Measurements from ENCODE around the gene ABHD17A.

Gene ABHD17A

DNA sequence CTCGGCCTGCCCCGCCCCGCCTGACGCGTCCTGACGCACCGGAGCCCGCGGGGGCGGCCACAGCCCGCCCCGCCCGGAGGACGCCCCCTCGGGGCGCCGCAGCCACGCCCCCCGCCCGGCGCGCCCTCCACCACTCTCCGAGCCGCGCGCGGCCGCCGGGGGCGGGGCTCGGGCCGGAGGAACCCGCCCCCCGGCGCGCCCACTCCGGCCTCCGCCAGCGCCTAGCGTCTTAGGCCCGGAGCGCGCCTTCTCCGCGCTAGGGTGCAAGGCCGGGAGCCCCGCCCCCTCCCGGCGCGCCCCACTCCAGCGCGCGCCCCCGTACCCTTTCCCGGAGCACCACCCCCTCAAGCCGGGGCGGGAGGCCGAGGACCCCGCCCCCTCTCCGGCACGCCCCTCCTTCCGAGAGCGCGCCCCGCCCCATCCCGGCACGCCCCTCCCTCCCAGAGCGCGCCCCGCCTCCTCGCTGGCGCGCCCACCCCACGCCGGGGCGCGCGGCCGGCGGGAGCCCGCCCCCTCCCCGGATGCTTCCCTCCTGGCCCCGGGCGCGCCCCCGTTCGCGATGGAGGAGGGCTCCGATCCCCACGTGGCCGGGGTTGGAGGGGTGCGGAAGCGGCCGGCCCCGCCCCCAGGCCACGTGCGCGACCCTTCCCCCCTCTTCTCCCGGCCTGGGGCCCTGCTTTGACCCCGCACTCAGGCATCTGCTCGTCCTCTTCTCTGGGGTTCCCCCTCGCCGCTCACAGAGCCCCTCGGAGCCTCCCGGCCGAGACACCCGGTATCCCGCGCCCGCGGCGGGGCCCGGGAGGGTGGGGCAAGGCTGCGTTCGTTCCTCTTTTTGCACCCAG is 21.4 kb downstream of the ABHD17A start:
- DNase-seq: peak; percentile 94

DNA sequence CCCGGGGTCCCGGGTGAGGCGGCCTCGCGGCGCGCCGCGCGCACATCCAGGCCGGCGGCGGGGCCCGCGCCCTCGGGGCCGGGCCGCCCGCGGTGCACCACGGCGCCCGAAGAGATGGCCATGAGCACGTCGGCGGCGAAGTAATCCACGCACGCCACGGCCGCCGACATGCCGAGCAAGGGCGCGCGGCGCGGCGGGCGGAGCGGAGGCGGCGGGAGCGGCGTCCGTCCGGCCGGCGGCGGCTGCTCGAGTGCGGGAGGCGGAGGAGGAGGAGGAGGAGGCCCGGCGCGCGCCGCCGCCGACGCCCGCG is 22.0 kb downstream of the ABHD17A start, which contains the start of gene KLF16:
TSS of gene KLF16 (minus strand) at position 252 of the 310 bp plus-strand sequence. CDS start at position 170, 82 bp downstream.
- no peak for DNase-seq

DNA sequence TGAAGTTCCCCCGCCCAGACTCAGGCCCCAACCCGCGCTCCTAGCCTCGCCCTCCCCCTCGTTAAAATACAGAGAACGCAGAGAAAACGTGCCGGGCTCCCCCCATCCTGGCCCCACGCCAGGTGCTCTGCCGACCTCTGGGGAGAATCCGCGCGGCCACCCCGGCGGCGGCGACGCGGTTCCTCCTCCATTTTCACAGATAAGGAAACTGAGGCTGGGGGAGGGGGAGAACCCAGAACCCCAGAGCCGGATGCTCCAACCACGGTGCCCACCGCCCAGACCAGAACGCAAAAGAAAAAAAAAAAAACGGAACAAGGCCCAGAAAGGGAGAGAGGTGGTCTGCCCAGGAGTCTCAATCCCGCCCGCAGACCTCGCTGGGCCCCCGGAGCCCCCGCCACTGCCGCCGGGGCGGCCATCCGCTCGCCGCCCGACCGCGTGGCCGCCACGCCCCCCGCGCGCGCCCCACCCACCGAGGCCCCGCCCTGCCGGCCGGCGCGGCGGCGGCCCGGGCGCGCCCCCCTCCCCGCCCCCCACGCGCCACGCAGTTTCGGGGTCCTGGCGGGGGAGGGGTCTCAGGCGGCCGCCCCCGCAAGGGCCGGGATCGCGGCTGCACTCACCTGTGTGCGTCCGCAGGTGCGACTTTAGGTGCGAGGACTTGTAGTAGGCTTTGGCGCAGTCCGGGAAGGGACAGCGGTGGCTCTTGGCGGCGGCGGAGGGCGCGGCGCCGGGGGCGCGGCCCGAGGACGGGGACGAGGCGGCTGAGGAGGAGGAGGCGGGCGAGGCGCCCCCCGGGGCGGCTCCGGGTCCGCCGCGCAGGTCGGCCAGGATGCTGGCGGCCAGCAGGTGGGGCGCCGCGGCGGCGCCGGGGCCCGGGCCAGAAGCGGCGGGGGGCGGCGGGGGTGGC is 22.6 kb downstream of the ABHD17A start:
- DNase-seq: peak; percentile 65

GRCh38 chr19:1862068-1862423 is 23.2 kb downstream of the ABHD17A start:
- DNase-seq: no peak

DNA sequence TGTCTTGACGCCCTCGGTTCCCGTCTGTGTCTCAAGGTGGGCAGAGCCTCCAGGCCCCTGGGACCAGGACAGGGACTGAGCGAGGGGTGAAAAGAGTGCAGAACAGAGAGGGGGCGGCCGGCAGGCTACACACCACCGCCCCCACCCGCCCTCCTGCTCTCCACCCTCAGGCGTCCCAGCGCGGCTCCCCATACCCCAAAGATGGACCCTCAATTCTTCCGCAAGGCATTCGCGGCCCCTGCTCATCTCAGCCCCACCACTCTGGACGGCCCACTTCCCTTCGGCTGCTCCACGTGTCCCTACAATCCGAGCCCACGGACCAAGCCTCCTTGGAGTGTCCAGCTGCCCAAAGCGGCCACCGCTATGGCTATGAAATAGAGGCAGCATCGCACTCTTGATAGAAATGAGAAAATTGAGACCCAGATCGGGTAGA is 23.7 kb downstream of the ABHD17A start:
- no peak for DNase-seq

DNA sequence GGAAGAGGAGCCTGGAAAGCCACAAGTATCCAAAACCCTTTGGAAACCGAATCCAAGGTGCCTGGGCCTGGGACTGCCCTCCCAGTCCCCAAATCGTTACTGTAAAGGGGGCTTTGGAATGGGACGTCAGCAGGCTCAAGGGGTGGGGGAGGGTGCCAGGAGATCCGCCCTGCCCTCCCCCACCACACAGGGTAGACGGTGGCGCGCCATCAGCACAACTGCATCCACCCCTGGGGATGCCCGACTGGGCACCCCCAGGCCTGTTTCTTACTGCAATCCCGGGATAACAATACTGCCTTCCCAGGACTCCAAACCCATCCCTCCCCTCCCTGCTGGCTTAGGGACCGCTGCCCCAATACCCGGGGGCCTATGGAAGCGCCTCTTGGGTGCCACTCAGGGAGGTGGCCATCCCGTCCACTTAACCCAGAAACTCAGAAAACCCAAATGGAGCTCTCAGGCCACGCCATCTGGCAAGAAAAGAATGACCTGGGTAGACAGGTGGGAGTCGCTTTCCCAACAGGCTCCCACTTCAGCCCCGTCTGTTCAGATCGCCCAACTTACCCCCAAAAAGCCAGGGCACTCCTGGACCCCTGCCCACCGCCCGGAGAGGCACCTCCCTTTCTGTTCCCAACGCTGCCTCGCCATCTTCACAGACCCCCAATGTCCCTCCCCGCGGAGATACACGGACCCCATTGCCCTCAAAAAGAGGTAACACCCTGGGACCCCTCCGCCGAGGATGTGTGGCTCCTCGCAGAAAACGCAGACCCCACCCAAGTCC is 24.3 kb downstream of the ABHD17A start:
- DNase-seq: no peak

- peak; percentile 71 for DNase-seq
These were observed 25.1 kb downstream of the ABHD17A start for GRCh38 chr19:1860042-1860775.

GRCh38 chr19:1859331-1859781 is 25.9 kb downstream of the ABHD17A start:
- DNase-seq: no peak

GRCh38 chr19:1858412-1859081 is 26.7 kb downstream of the ABHD17A start:
- no peak for DNase-seq

DNA sequence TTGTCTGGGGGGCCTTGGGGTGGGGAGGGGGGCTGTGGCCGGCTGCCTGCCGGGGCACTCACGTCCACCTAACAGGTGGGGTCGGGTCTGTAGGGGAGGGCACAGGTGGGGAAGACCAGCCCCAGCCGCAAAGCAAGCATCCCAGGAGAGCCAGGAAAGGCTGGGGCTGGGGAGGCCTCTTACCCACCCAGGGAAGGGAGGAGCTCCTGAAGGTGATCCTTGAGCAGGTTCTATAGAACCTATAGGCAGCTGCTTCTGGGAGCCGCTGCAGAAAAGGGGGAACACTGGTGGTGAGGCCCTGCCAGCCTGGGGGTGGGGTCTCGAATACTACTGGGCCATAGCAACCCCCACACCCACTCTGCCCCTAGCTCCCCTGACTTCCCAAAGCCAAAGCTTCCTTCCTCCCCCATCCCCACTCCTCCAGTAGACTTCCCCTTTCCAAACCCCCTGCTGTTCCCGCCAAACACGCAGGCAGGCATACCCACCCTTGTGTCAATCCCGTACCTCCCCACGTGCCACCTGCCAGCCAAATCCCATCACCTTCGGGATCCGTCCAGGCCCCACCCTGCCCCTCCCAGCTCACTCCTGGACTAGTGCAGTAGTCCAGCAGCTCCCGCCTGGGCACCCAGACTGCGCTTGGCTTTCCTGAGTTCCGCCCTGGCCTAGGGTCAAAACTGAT is 27.5 kb downstream of the ABHD17A start:
- DNase-seq: no peak

DNA sequence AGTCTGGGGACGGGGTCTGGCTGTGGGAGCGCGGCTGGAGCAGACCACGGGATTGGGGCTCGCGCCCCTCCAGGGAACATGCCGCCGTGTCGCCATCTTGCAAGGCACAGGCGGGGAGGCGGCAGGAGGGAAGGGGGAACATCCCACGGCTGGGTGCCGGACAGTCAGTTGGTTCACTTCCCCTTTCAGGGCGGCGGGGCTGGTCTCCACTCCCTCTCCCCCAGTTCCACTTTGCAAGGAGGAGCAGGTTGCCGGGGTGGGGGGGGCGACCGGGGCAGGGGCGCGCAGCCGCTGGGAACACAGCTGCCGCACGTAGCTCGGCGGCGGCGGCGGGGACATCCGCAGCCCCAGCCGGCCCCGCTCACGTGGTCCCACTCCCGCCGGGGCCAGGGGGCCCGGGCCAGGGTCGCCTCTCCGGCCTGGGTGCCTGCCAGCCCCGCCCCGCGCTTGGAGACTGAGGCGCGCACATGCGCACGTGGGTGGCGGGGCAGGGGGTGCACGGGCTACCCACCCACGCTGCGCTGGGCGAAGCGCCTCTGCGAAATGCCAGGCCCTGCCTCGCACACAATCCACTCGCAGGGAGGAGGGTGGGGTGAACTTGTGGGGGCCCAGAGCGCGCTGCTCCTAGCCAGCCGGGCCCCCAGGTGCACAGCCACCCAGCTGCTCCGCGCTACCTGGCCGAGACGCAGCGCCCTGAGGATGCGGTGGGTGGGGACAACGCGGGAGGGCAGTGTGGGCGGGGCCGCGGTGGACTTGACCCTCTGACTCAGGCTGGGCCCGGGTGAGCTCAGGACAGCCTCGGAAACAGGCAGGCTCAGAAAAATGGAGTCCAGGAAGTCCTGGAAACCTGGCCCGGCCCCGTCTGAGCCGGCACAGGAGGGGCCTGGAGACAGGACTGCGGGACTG is 28.3 kb downstream of the ABHD17A start:
- DNase-seq: peak; percentile 56

DNA sequence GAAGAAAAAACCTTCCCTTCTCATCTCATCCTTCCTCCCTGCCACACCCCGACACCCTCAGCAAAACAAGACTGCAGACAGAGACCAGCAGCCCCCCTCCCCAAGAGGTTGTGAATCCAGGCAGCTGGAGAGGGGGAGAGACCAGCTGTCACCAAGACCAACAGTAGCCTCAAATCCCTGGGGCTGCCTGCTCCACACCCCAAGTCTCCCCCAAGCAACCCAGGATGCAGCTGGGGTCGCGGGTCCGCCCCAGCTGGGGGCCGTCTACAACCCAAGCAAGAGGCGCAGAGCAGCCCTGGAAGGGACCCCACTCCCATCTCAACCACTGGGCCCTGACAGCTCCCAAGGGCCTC is 29.0 kb downstream of the ABHD17A start:
- DNase-seq: peak; percentile 39

DNA sequence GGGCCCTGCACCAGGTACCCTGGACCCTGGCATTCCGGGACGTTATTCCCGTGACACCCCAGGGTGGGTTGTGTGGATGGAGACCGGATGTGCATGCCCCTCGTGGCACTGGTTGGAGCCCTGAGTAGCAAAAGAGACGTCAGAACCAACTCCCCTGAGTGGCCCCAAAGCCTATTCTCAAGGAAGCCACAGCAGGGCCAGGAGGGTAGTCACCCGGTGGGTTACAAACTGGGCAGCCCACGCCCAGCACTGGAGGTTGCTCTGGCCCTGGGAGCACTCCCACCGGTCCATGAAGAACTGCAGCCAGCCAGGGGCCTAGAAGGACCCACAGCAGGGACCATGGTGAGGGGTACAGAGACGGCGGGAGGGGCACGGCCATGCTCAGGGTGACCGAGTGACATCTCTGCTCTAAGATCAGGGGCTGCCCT is 29.5 kb downstream of the ABHD17A start:
- DNase-seq: peak; percentile 49

GRCh38 chr19:1855040-1855827 is 30.1 kb downstream of the ABHD17A start:
- peak; percentile 92 for DNase-seq

DNA sequence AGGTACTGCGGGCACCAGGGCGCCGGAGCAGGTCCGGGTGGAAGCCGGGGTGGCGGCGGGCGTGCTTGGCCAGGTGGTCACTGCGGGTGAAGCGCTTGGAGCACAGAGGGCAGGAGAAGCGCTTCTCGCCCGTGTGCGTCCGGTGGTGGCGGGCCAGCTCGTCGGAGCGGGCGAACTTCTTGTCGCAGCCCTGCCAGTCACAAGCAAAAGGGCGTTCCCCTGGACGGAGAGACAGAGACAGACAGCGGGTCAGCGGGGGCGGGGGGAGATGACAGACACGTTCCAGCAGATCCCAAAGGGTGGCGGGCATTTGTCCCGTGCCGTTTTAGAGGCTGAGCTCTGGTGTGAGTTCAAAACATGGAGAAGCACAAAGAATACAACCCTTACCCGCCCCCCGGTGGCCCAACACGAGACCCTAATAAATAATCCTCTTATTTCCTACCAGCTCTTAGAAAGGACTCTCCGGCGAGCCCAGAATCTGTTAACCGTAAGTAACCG is 30.7 kb downstream of the ABHD17A start:
- no peak for DNase-seq

GRCh38 chr19:1854039-1854541 is 31.2 kb downstream of the ABHD17A start:
- DNase-seq: no peak

DNA sequence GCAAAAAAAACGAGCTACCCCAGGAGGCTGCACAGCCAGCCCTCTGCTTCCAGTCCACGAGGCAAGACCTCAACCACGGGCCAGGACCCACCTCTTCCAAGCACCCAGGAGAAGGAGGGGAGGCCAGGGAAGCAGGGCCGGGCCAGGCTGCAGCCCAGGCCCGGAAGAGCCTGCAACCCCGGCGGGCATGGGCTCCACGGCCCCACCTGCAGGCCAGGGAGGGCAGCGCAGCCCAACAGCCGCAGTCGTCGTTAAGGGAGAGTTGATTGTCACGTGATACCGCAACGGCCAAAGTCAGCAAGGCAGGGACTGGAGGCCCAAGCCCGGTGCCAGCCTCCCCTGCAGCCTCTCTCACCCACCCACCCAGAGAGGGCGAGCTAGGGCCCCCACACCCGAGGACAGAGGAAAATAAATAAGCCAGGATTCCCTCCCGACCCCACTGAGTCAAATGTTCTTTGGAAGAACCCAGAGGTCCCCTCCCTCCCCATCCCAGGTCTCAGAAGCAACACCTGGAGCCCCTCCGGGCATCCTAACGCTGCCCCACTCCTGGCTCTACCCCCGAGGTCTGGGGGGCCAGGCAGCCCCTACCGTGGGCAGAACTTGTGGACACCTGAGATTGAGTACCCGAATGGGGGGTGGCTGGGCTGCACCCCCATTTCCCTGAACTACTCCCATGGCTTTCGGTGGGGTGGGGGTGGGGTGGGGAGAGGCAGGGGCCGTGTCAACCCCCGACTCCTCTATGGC is 31.8 kb downstream of the ABHD17A start:
- DNase-seq: peak; percentile 83

GRCh38 chr19:1852581-1853128 is 32.6 kb downstream of the ABHD17A start:
- DNase-seq: peak; percentile 19

Measured in CD4-positive, alpha-beta T cell treated with Interleukin-17A for 4 hours (primary cell).